Activated CD4-positive, alpha-beta T cell treated with anti-CD3 and anti-CD28 coated beads, Interleukin-2, amount 10 ng/mL, durations not matched to agents 7 days and 5 days (primary cell): ENCODE data around the gene AATF. TPM values are rescaled to one million over a fixed set of nuclear protein-coding genes. Genes with fewer than 3 reads are reported as not detected.

Experiments used
- CTCF ChIA-PET: fragments of 350-600 bp; sonication (Branson Sonifier 250); formaldehyde crosslinking; loops from one replicate; lab custom pipeline; 2021; ENCODE audit warnings: antibody characterized with exemption; lab: Charles Lee
- POLR2A ChIA-PET: fragments of 350-600 bp; sonication (Branson Sonifier 250); formaldehyde crosslinking; loops from one replicate; lab custom pipeline; 2021; ENCODE audit warnings: antibody characterized with exemption; lab: Charles Lee
- DNase-seq: peaks from one replicate; pipeline ENCODE4 v3.0.0-alpha.2; 2020
- H3K27ac Mint-ChIP-seq: one replicate; pipeline ENCODE4 v1.8.0; 2021; ENCODE audit warnings: mild to moderate bottlenecking, moderate library complexity, mixed read lengths
- H3K27me3 Mint-ChIP-seq: one replicate; pipeline ENCODE4 v1.8.0; 2021; ENCODE audit warnings: mixed read lengths
- H3K36me3 Mint-ChIP-seq: one replicate; pipeline ENCODE4 v1.8.0; 2021; ENCODE audit warnings: low read depth, mixed read lengths
- H3K4me1 Mint-ChIP-seq: one replicate; pipeline ENCODE4 v1.8.0; 2021; ENCODE audit warnings: mixed read lengths
- H3K4me3 Mint-ChIP-seq: one replicate; pipeline ENCODE4 v1.8.0; 2021; ENCODE audit warnings: mild to moderate bottlenecking, moderate library complexity, mixed read lengths
- H3K9me3 Mint-ChIP-seq: one replicate; pipeline ENCODE4 v1.8.0; 2021; ENCODE audit warnings: mixed read lengths
- total RNA-seq, 2 experiments: library from RNA; stranded (reverse); gene quantifications; one replicate each; pipeline ENCODE4 v1.2.3, GENCODE V29; 2021

Gene AATF
- total RNA-seq, 2 experiments from 2014 or later = 79.6 to 83.6 TPM

DNA sequence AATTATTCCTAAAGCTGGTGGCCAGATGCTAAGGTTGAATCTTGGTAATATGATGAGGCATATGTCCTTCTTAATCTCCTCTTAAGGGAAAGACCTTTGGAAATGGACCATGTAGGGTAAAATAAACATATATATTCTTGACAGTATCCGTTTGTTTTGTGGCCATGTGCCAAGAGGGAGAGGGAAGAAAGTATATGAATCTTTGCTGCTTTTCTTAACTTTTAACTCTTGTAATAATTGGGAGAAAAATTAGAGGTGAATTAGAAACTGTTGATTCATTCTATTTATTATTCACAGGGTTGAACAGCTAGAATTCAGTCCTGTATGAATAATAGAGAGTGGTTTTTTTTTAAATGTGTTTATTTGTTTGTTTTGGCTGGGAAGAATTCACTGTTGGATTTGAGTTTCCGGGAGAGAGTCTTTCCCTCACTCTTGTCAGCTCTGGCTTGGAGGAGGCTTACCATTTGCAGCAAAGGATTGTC lies 31.6 kb downstream of the AATF start:
- peaks cover 5% of the 10 kb centered on the region for H3K4me1 Mint-ChIP-seq
- DNase-seq = no peak

DNA sequence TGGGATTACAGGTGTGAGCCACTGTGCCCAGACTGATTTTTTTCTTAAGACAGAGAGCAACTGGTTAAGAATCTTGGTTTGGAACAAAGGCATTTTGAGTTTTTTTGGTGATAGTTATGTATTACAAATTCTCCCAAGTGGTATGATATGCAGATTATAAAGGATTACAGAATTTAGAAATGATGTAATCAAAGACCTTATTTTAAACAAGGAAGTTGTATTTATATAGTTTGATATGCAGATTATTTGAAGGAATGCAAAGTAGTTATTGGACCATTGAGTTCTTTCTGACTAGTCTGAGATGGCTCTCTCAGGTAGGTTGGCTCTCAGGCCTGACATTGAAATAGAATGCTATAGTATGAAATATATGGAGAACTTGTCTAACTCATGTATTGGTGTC lies 34.9 kb downstream of the AATF start:
- H3K27me3 Mint-ChIP-seq = no peaks in the 10 kb centered on the region
- H3K36me3 Mint-ChIP-seq = peaks cover 21% of the 10 kb centered on the region
- DNase-seq = no peak
- H3K27ac Mint-ChIP-seq = no peak overlapping the region
- H3K4me3 Mint-ChIP-seq = no peak overlapping the region
- CTCF ChIA-PET = no interaction called here
- no peaks in the 10 kb centered on the region for H3K9me3 Mint-ChIP-seq
- H3K4me1 Mint-ChIP-seq = peaks cover 2% of the 10 kb centered on the region
- POLR2A ChIA-PET = no interaction called here

More for the DNA sequence above, 31.6 kb downstream of the AATF start:
- Mint-ChIP-seq H3K9me3 (no peaks in the 10 kb centered on the region), H3K27ac (no peak overlapping the region), H3K27me3 (no peaks in the 10 kb centered on the region), H3K36me3 (peaks cover 12% of the 10 kb centered on the region), H3K4me3 (no peak overlapping the region)
- ChIA-PET CTCF (interaction anchor here (0.7 to 1.5 kb wide), 4 partner anchors 9 to 845 kb away, joined by 3 to 4 read pairs (median 4); no protein-coding TSS in a partner anchor), POLR2A (no interaction called here)

DNA sequence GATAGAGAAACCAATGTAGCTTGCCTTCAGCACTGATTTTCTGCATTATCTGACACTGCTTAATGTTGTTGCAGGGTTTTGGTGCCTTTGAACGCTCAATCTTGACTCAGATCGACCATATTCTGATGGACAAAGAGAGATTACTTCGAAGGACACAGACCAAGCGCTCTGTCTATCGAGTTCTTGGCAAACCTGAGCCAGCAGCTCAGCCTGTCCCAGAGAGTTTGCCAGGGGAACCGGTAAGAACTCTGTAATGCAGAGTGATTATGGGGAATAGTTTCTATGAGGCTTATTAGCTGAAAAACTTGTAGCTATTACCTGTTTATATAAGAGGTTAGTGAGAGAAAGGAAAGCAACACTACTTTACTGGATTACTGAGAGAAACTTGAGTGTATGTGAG lies 40.4 kb downstream of the AATF start:
- H3K27ac Mint-ChIP-seq = no peak overlapping the region
- ChIA-PET POLR2A (no interaction called here), CTCF (interaction anchor here (1.3 to 1.4 kb wide), 2 partner anchors 9 to 223 kb away, joined by 3 to 4 read pairs; no protein-coding TSS in a partner anchor)
- no peaks in the 10 kb centered on the region for H3K4me1 Mint-ChIP-seq
- no peak for DNase-seq
- H3K27me3 Mint-ChIP-seq = no peaks in the 10 kb centered on the region
- no peak overlapping the region for H3K4me3 Mint-ChIP-seq
- peaks cover 43% of the 10 kb centered on the region for H3K36me3 Mint-ChIP-seq
- no peaks in the 10 kb centered on the region for H3K9me3 Mint-ChIP-seq

DNA sequence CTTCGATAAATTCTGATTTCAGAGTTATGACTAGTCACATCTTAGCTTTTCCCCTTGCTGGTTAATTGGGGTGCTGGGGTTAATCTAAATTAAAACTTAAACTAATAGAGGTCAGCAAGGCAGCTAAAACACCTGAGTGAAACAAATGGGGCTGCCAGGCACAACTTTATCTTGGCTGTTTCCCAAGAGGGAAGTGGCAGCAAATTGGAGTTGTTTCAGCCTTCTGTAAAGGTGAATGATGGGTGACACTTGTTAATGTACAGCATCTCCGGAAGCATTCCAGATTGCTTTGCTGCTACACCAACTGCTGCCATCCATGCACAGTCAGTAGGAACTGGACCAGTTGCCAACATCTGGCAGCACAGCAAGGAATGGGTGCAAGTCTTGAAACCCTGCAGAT lies 43.9 kb downstream of the AATF start:
- H3K4me3 Mint-ChIP-seq = no peak overlapping the region
- ChIA-PET POLR2A (no interaction called here), CTCF (interaction anchor here (0.6 to 1.1 kb wide), 2 partner anchors 10 to 324 kb away, joined by 5 to 6 read pairs; no protein-coding TSS in a partner anchor)
- no peaks in the 10 kb centered on the region for H3K4me1 Mint-ChIP-seq
- no peaks in the 10 kb centered on the region for H3K9me3 Mint-ChIP-seq
- peaks cover 68% of the 10 kb centered on the region for H3K36me3 Mint-ChIP-seq
- DNase-seq = no peak
- H3K27me3 Mint-ChIP-seq = no peaks in the 10 kb centered on the region
- no peak overlapping the region for H3K27ac Mint-ChIP-seq

DNA sequence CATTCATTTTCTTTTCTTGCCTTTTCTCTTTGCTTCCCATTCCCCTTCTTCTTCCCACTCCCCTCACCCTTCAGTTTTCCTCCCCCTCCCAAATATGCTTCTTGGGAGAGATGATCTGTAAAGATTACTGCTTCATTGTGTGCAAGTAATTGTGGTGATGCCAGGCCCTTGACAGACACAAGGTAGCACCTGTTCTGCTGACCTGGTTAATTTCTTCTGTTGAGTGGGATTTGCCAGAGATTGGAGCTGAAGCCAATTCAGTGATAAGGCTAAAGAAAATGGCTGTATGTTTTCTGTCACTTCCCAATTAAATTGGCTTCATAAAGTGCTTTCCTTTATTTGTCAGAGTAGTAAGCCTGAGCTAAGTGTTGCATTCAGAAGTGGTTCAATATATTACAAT lies 44.5 kb downstream of the AATF start:
- DNase-seq = no peak
- Mint-ChIP-seq H3K36me3 (peaks cover 72% of the 10 kb centered on the region), H3K27me3 (no peaks in the 10 kb centered on the region), H3K9me3 (no peaks in the 10 kb centered on the region), H3K4me1 (no peaks in the 10 kb centered on the region), H3K4me3 (no peak overlapping the region), H3K27ac (no peak overlapping the region)
- POLR2A ChIA-PET = no interaction called here
- CTCF ChIA-PET = interaction anchor here (0.6 to 1.1 kb wide), 2 partner anchors 9 to 324 kb away, joined by 5 to 6 read pairs; no protein-coding TSS in a partner anchor

DNA sequence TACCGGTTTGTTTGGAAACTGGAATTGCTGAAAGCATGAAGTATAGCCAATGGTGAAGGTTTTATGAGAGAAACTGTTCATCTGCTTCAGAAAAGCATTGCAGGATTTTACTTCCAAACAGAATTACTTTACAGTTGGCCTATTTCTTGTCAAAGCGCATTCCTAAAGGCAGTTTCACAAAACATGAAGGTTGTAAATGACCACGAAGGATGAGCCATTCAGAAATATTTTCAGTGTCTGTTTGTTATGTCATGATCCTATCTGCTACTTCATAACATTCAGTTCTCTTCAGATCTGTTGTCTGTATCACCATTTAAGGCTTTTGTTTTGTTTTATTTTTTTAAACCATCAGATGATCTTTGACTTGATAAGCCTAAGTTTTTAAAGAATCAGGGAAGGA lies 45.7 kb downstream of the AATF start:
- H3K4me1 Mint-ChIP-seq = peaks cover under 1% of the 10 kb centered on the region
- no peaks in the 10 kb centered on the region for H3K27me3 Mint-ChIP-seq
- H3K9me3 Mint-ChIP-seq = peaks cover 3% of the 10 kb centered on the region
- POLR2A ChIA-PET = no interaction called here
- no peak overlapping the region for H3K4me3 Mint-ChIP-seq
- CTCF ChIA-PET = interaction anchor here (0.7 kb wide), 1 partner anchor 22 kb away, joined by 3 read pairs; no protein-coding TSS in a partner anchor
- no peak overlapping the region for H3K27ac Mint-ChIP-seq
- peaks cover 70% of the 10 kb centered on the region for H3K36me3 Mint-ChIP-seq
- DNase-seq = no peak

DNA sequence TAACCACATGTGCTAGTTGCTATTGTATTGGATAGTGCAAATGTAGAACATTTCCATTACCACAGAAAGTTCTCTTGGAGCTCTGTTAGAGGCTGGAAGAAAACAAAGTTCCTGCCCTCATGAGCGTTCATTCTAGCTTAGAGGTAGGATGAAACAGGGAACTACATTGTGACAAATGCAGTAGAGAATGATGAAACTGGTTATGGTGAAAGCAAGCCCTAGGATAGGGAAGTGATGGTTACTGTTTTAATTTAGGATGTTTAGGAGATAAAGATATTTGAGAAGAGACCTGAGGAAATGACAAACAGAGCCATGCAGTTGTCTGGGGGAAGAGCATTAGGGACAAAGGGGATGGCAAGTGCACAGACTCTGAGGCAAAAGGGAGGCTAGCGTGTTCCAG lies 50.7 kb downstream of the AATF start:
- Mint-ChIP-seq H3K36me3 (peaks cover 69% of the 10 kb centered on the region), H3K4me3 (no peak overlapping the region), H3K9me3 (peaks cover 19% of the 10 kb centered on the region), H3K27me3 (no peaks in the 10 kb centered on the region), H3K27ac (no peak overlapping the region), H3K4me1 (peaks cover 5% of the 10 kb centered on the region)
- DNase-seq = no peak
- ChIA-PET POLR2A (no interaction called here), CTCF (no interaction called here)

DNA sequence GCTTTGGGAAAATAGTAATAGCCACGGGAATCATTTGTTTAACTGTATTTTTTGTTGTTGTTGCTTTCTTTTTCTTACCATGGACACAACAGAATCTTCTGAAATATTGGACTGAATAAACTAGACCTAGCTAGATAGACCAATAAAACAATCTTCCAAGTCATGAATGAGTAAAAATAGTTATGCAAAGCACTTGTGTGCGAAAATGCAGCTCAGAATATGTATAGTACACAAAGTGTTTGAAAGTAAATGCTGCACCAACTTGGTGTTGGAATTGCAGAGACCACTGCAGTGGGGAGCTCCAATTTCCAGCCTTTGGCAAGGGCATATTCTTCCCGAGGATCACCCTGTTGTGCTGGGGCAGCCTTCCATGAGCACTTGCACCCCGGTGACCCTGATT lies 68.0 kb downstream of the AATF start:
- Mint-ChIP-seq H3K4me1 (no peaks in the 10 kb centered on the region), H3K27ac (no peak overlapping the region), H3K27me3 (no peaks in the 10 kb centered on the region), H3K36me3 (peaks cover 7% of the 10 kb centered on the region), H3K9me3 (no peaks in the 10 kb centered on the region), H3K4me3 (no peak overlapping the region)
- no peak for DNase-seq
- ChIA-PET POLR2A (no interaction called here), CTCF (interaction anchor here (0.5 to 1.1 kb wide), 3 partner anchors 12 to 37 kb away, joined by 3 to 4 read pairs (median 3); no protein-coding TSS in a partner anchor)

DNA sequence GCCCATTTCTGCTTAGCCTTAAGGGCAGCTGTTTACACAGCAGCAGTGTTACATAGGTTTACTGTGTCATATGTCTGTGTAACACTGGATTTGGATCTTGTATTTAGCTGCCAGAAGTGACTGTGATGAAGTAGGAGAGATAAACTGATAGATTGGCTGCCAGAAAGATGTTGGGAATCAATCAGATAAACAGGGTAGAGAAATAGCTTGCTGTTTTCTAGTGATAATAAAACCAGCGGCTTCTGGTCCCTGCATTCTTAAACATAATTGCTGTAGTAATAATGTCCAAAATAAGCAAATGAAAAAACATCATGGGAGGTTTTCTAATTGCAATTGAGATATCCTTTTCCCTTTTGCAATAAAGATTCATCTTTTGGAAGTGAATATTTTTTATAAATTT lies 68.7 kb downstream of the AATF start:
- H3K27ac Mint-ChIP-seq = no peak overlapping the region
- H3K27me3 Mint-ChIP-seq = no peaks in the 10 kb centered on the region
- CTCF ChIA-PET = interaction anchor here (1.0 to 1.1 kb wide), 3 partner anchors 12 to 156 kb away, joined by 3 to 4 read pairs (median 3); no protein-coding TSS in a partner anchor
- peaks cover 7% of the 10 kb centered on the region for H3K36me3 Mint-ChIP-seq
- no peaks in the 10 kb centered on the region for H3K4me1 Mint-ChIP-seq
- POLR2A ChIA-PET = no interaction called here
- H3K4me3 Mint-ChIP-seq = no peak overlapping the region
- DNase-seq = no peak
- H3K9me3 Mint-ChIP-seq = no peaks in the 10 kb centered on the region

DNA sequence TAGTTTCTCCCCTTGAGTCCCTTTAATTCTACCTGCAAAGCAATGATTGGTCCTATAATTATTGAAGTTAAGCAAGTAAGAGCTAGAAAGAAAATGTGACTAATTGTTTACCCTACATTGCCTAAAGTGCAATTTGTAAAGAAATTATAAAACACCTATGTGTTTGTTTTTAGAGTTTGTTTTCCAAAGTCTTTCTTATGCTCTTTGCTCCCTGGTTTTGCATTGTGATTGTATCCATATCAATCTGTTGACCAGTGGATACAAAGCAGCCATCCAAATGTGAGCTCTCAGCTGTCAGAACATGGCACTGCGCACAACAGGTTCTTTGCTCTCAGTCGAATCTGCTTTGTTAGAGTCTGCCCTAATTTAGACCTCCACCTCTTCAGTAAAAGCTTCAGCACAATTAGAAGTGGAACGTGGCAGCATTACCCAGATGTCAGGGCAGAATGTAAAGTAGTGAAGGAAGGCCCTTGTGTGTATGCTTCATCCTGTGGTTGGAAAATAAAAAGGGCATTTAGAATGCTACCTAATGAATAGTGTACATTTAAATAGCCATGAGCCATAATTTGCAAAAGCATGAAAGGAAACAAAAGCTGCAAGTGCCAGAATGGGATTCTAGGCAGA lies 70.5 kb downstream of the AATF start:
- H3K9me3 Mint-ChIP-seq = no peaks in the 10 kb centered on the region
- CTCF ChIA-PET = interaction anchor here (1.1 kb wide), 1 partner anchor 12 kb away, joined by 3 read pairs; no protein-coding TSS in a partner anchor
- H3K27me3 Mint-ChIP-seq = no peaks in the 10 kb centered on the region
- peaks cover 19% of the 10 kb centered on the region for H3K36me3 Mint-ChIP-seq
- H3K4me1 Mint-ChIP-seq = peaks cover 4% of the 10 kb centered on the region
- DNase-seq = no peak
- no peak overlapping the region for H3K27ac Mint-ChIP-seq
- no peak overlapping the region for H3K4me3 Mint-ChIP-seq
- POLR2A ChIA-PET = no interaction called here

DNA sequence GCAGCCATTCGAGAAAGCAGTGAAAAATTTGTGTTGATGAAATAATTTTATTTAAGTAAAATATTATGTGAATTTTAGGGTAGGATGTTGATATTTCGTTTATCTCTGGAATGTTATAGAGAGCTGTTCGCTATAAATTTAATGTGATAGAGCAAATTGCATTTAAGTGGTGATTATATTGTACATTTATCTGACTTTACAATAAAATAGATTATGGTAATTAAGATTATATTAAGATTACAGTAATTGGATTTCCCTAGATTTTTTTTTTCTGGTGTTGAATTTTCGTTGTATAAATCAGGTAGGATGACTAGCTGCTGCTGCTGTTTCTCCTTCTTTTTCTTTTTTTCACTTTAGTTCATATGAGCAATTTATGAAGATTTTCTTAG lies 71.0 kb downstream of the AATF start:
- no peak for DNase-seq
- Mint-ChIP-seq H3K9me3 (no peaks in the 10 kb centered on the region), H3K4me1 (peaks cover 7% of the 10 kb centered on the region), H3K36me3 (peaks cover 23% of the 10 kb centered on the region), H3K4me3 (no peak overlapping the region), H3K27me3 (no peaks in the 10 kb centered on the region), H3K27ac (no peak overlapping the region)
- ChIA-PET POLR2A (no interaction called here), CTCF (no interaction called here)

DNA sequence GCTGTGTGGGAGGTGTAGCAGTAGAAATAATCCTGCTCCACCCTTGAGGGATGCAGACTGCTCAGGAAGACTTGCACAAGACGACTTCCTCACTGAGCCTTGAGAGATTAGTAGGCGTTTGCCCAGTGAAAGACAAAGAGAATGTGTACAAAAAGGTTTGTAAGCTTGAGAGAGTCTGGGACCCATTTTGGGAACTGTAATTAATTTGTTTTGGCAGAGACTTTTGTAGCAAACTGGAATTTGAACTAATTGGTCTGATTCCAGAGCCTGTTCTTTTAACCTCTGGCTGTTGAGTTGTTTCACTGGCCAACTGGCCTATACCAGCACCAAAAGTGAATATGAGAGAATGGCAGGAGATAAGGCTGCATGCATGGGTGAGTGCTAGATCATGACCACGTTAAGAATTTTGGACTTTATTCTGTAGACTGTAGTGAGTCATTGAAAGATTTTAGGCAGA lies 75.5 kb downstream of the AATF start:
- CTCF ChIA-PET = no interaction called here
- H3K4me1 Mint-ChIP-seq = peaks cover 27% of the 10 kb centered on the region
- no peak overlapping the region for H3K27ac Mint-ChIP-seq

DNA sequence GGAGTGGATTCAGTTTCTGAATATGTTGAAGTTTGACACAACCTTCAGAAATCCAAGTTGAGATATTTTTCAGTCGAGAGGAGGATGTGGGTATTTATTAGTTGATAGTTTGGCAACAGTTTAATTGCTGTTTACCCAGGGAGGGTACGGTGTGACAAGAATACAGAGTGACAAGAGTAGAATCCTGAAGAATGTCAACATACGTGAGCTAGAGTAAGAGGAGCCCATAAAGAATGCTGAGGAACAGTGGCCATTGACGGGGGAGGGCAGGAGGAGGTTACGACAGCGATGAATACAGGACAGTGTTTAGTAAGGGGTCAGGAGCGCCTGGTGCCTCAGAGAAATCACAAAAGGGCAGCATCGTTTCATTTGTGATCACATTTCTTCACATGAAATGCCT lies 76.5 kb downstream of the AATF start:
- H3K27me3 Mint-ChIP-seq = no peaks in the 10 kb centered on the region
- CTCF ChIA-PET = no interaction called here
- no peaks in the 10 kb centered on the region for H3K9me3 Mint-ChIP-seq
- no peak overlapping the region for H3K27ac Mint-ChIP-seq
- H3K4me1 Mint-ChIP-seq = peaks cover 27% of the 10 kb centered on the region
- H3K4me3 Mint-ChIP-seq = peak overlapping the region; percentile 5
- H3K36me3 Mint-ChIP-seq = peaks cover 25% of the 10 kb centered on the region
- POLR2A ChIA-PET = no interaction called here
- no peak for DNase-seq

More for the DNA sequence above, 75.5 kb downstream of the AATF start:
- no peak overlapping the region for H3K4me3 Mint-ChIP-seq
- no peak for DNase-seq
- no peaks in the 10 kb centered on the region for H3K27me3 Mint-ChIP-seq
- POLR2A ChIA-PET = no interaction called here
- H3K36me3 Mint-ChIP-seq = peaks cover 25% of the 10 kb centered on the region
- H3K9me3 Mint-ChIP-seq = no peaks in the 10 kb centered on the region
